Cardiac fibroblast (primary cell): Measurements from ENCODE around the gene MAGT1.
"Not testable (repeated sequence)": the region's sequence is repeated elsewhere in the genome, so short reads cannot be mapped to it uniquely, and the experiment has no call there.

ENCODE experiments used
- DNase-seq, 2 donors: peaks; one replicate each; pipeline versions ENCODE4 v3.0.0 to v3.0.0-alpha.2; 2010; ENCODE audit warnings: low read depth in 2 of 2
- H3K4me3 ChIP-seq, 2 donors: replicated peaks in 1 of 2; 1 replicate in 1 of 2; 2 replicates in 1 of 2; pipeline ENCODE4 v1.5.1; 2011; ENCODE audit warnings: low read depth in 2 of 2, low read length in 2 of 2, mild to moderate bottlenecking in 2 of 2, moderate library complexity in 1 of 2
- TF ChIP-seq, protein P1 (sequence below): IDR thresholded peaks from one replicate; pipeline ENCODE4 v1.5.1; 2011; ENCODE audit warnings: low read depth, mild to moderate bottlenecking, low read length, inconsistent platforms

Gene MAGT1

DNA sequence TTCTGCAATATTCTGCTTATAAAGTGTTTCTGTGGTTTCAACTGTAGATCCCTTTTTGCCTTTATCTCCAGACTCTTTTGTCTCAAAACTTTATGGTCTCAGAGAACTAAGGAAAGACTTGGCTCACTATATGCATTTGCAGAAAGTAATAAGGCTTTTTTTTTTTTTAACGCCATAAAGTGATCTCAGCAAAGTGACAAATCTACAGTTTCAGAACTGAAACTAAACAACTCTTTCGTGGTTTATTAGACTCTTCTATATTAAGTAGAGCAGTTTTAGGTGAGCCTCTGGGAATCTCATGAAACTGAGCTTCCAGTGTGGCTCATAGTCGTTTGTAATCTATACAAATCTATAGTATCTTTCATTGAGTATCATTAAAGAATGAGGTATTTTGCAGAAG, 30.5 kb upstream of the MAGT1 start:
- TF ChIP-seq, protein P1, sequence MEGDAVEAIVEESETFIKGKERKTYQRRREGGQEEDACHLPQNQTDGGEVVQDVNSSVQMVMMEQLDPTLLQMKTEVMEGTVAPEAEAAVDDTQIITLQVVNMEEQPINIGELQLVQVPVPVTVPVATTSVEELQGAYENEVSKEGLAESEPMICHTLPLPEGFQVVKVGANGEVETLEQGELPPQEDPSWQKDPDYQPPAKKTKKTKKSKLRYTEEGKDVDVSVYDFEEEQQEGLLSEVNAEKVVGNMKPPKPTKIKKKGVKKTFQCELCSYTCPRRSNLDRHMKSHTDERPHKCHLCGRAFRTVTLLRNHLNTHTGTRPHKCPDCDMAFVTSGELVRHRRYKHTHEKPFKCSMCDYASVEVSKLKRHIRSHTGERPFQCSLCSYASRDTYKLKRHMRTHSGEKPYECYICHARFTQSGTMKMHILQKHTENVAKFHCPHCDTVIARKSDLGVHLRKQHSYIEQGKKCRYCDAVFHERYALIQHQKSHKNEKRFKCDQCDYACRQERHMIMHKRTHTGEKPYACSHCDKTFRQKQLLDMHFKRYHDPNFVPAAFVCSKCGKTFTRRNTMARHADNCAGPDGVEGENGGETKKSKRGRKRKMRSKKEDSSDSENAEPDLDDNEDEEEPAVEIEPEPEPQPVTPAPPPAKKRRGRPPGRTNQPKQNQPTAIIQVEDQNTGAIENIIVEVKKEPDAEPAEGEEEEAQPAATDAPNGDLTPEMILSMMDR = no peak
- H3K4me3 ChIP-seq = no peak overlapping the region

DNA sequence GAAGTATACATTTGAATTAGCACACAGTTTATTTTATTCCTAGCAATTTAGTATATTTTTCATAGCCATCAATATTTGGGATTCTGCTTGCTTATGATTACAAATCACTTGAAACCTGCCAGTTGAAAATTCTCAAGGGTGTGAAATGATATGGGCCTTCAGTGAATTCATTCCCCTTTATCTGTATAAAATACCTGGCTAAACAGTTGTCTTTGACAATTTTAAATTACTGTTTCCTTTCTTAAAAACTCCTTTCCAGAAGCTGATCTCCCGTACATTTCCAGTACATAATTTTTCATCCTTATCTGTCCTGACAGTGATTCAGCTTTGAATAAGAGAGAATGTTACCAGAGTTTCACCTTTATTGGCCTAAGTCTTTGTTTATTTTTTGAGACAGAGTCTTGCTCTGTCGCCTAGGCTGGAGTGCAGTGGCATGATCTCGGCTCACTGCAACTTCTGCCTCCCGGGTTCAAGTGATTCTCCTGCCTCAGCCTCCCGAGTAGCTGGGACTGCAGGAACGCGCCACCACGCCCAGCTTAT, 29.2 kb upstream of the MAGT1 start:
- TF ChIP-seq, protein P1 = no peak
- no peak overlapping the region for H3K4me3 ChIP-seq
- DNase-seq = no peak

More for the DNA sequence above, 30.5 kb upstream of the MAGT1 start:
- DNase-seq = no peak

DNA sequence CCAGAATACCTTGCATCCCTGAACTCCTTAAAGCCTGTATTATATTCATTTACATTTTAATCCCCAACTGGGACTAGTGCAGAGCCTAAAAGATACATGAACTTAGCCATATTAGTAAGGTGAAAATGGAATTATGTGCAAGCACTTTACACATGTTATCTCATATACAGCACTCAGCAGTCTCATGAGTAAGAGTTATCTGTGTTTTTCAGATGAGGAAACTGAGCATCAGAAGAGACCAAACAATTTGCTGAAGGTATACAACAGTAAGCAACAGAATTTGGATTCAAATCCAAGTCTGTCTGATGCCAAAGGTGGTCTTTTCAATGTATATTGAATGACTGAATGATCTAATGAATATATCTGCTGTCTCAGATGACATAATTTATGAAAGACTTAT, 27.6 kb upstream of the MAGT1 start:
- DNase-seq = no peak
- no peak overlapping the region for H3K4me3 ChIP-seq
- TF ChIP-seq, protein P1 = no peak

DNA sequence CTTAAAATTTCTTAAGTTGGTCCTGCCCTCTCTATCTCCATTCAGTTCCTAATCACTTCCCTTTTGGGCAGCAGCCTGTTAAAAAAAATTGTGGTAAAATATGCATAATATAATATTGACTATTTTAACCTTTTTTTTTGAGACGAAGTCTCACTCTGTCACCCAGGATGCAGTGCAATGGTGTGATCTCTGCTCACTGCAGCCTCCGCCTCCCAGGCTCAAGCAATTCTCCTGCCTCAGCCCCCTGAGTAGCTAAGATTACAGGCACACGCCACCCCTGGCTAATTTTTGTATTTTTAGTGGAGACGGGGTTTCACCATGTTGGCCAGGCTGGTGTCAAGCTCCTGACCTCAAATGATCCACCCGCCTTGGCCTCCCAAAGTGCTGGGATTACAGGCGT, 24.1 kb upstream of the MAGT1 start:
- DNase-seq, H3K4me3 ChIP-seq: not testable (repeated sequence)

DNA sequence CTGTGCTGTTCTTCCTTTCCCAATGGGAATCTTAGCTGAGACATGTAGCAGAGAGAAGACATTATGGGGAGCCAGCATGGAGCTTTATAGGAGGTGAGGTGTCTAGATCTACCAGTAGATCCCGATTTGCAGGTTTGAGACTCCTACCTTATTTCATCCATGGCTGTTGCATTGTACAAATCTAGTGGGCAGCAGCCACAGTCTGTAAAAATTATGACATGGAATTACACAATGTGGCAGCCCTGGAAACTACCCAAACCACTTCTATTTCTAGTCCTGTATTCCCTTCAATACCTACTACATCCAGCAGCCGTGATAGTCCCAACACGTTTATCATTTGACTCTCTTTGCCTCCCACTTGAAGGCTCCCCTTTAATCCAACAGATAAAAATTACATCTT, 23.3 kb upstream of the MAGT1 start:
- H3K4me3 ChIP-seq = no peak overlapping the region
- peak; percentile 35 to 40 for DNase-seq
- TF ChIP-seq, protein P1 = no peak

DNA sequence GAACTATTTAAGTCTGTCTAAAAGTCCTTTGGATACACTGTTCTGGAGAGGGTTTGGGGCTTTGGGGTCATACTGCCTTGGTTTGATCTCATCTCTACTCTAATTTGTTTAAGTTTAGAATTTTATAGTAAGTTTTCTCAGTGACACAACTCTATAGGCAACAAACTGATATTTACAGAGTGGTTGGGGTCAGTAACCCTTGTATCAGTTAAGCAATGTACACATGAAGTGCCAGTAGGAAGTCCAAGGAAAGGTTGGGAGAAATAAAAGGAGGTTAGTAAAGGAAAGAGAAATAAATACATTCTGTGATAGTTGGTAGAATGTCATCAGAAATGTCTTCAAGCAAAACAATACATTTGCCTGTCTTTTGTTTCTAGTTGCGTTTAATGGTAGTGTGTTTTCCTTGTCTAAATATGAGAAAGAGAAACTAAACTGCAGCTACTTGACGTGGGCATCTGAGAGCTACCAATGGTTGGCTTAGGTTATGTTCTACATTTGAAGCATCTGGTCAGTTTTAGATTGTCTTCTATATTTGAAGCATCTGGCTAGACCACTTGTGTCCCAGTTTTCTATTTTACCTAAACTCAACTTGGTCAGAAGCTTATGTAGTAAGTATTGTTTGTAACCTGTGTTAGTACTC, 22.2 kb upstream of the MAGT1 start:
- H3K4me3 ChIP-seq = no peak overlapping the region
- DNase-seq = no peak
- TF ChIP-seq, protein P1 = no peak

DNA sequence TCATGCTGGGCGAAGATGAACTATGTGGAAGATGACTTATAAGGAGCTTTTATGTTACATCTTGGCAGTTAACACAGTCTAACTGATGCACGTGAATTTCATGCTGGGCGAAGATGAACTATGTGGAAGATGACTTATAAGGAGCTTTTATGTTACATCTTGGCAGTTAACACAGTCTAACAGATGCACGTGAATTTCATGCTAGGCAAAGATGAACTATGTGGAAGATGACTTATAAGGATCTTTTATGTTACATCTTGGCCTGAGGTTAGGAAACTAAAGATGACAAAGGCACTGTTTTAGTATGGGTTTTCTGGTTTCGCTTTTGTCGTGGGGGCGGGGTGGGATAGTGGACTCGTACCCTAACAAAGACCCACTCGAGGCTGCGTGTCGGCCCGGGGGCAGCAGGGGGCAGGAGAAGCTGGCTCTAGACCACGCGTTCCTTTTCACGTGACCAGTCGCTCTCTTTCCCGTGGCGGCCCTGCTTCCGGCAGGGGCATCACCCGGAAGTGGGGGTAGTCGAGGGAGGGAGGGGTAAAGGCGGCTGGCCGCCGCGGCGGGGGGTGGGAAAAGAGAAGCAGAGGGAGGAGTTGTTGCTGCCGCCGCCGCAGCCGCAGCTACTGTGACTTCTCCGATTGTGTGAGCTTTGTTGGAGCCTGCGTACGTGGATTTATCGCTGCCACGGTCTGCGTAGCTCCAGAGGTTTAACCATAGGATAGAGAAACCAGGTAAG, 15.0 kb upstream of the MAGT1 start, which contains the start of gene ATP7A:
Gene ATP7A, plus strand, starts transcription at position 586 of the 733 bp plus-strand sequence. CDS start 60,949 bp downstream, outside the sequence.
- peak; percentile 88 to 93 for DNase-seq
- peak within 1 kb of the TSS; percentile 53 to 66 for H3K4me3 ChIP-seq
- TF ChIP-seq, protein P1 = peak; percentile 56
